OCI-LY1 (cell line): Measurements from ENCODE around the gene LRRC45.

Experiments used
- H2AFZ ChIP-seq: fragments of 200-600 bp; sonication (generic), shearing (Covaris generic); 2 replicates; pipeline ENCODE4 v1.6.0; 2014; ENCODE audit warnings: antibody characterized with exemption, mild to moderate bottlenecking, low read length
- H3F3A ChIP-seq: fragments of 200-600 bp; sonication (generic), shearing (Covaris generic); 2 replicates; pipeline ENCODE4 v1.6.0; 2014; ENCODE audit warnings: mild to moderate bottlenecking, antibody characterized with exemption, low read length, moderate library complexity; ENCODE audit not compliant: insufficient read depth
- H3K27ac ChIP-seq: fragments of 200-600 bp; sonication (generic); 2 replicates; pipeline ENCODE4 v1.5.1; 2014; ENCODE audit warnings: low read length, mixed run types, mild to moderate bottlenecking, low read depth; ENCODE audit not compliant: poor library complexity, severe bottlenecking
- H3K27me3 ChIP-seq: fragments of 200-600 bp; sonication (generic); 2 replicates; pipeline ENCODE4 v1.6.0; 2014; ENCODE audit warnings: antibody characterized with exemption, mild to moderate bottlenecking, low read length, moderate library complexity; ENCODE audit not compliant: insufficient read depth
- H3K36me3 ChIP-seq: fragments of 200-600 bp; sonication (generic); 2 replicates; pipeline ENCODE4 v1.6.1; 2014; ENCODE audit warnings: mild to moderate bottlenecking, antibody characterized with exemption, low read length, moderate library complexity, mixed read lengths; ENCODE audit not compliant: insufficient read depth
- H3K4me1 ChIP-seq: fragments of 200-600 bp; sonication (generic); 2 replicates; pipeline ENCODE4 v1.5.1; 2014; ENCODE audit warnings: mild to moderate bottlenecking, low read length, moderate library complexity; ENCODE audit not compliant: insufficient read depth, severe bottlenecking
- H3K4me2 ChIP-seq: fragments of 200-600 bp; sonication (generic), shearing (Covaris generic); 2 replicates; pipeline ENCODE4 v1.6.1; 2014; ENCODE audit warnings: low read length
- H3K4me3 ChIP-seq: fragments of 200-600 bp; sonication (generic); 2 replicates; pipeline ENCODE4 v1.5.1; 2014; ENCODE audit warnings: low read length, low read depth, mild to moderate bottlenecking, mixed read lengths; ENCODE audit not compliant: poor library complexity, severe bottlenecking
- H3K79me2 ChIP-seq: fragments of 200-600 bp; shearing (Covaris generic); 2 replicates; pipeline ENCODE4 v1.6.1; 2016; ENCODE audit warnings: mixed run types, low read length, mixed read lengths; ENCODE audit not compliant: insufficient read depth
- H3K9ac ChIP-seq: fragments of 200-600 bp; sonication (generic), shearing (Covaris generic); 2 replicates; pipeline ENCODE4 v1.6.1; 2014; ENCODE audit warnings: mild to moderate bottlenecking, low read length, mixed read lengths
- H3K9me2 ChIP-seq: fragments of 200-600 bp; sonication (generic), shearing (Covaris generic); 2 replicates; pipeline ENCODE4 v1.6.1; 2014; ENCODE audit warnings: low read depth, mild to moderate bottlenecking, low read length, mixed read lengths
- H3K9me3 ChIP-seq: fragments of 200-600 bp; shearing (Covaris generic); 2 replicates; pipeline ENCODE4 v1.6.1; 2014; ENCODE audit warnings: low read length, mixed read lengths
- H4K20me1 ChIP-seq: fragments of 200-600 bp; sonication (generic), shearing (Covaris generic); 2 replicates; pipeline ENCODE4 v1.6.0; 2016; ENCODE audit warnings: mild to moderate bottlenecking, low read length; ENCODE audit not compliant: insufficient read depth
- CTCF ChIP-seq: fragments of 200-600 bp; sonication (generic), shearing (Covaris generic); IDR thresholded peaks from 2 replicates; pipeline ENCODE4 v1.5.1; 2017; ENCODE audit warnings: mild to moderate bottlenecking, antibody characterized with exemption, low read length, moderate library complexity, mixed read lengths
- EZH2 ChIP-seq: fragments of 200-600 bp; sonication (generic), shearing (Covaris generic); IDR thresholded peaks from 2 replicates; pipeline ENCODE4 v1.8.0; 2017; ENCODE audit warnings: borderline replicate concordance, mixed run types, mild to moderate bottlenecking, antibody characterized with exemption, low read length, moderate library complexity, mixed read lengths

Gene LRRC45

GRCh38 chr17:82043507-82043906, 20.4 kb downstream of the LRRC45 start:
- Histone ChIP-seq H3K4me1 (no peaks in the 10 kb centered on the region), H3K36me3 (no peaks in the 10 kb centered on the region), H3K79me2 (no peaks in the 10 kb centered on the region), H3F3A (no peaks in the 10 kb centered on the region), H3K27me3 (no peaks in the 10 kb centered on the region), H3K9me2 (no peaks in the 10 kb centered on the region), H3K9me3 (no peaks in the 10 kb centered on the region), H3K9ac (no peak overlapping the region), H3K4me2 (no peak overlapping the region), H3K27ac (no peak overlapping the region), H3K4me3 (no peak overlapping the region), H4K20me1 (no peaks in the 10 kb centered on the region), H2AFZ (no peak overlapping the region)
- TF ChIP-seq EZH2 = no peak
- no peak for TF ChIP-seq CTCF

GRCh38 chr17:82045936-82046484, 22.9 kb downstream of the LRRC45 start:
- Histone ChIP-seq H3K36me3 (no peaks in the 10 kb centered on the region; the same call in none of the 2 replicates), H3K9me2 (no peaks in the 10 kb centered on the region), H3K9me3 (no peaks in the 10 kb centered on the region), H3F3A (no peaks in the 10 kb centered on the region), H3K4me2 (no peak overlapping the region), H3K9ac (no peak overlapping the region), H3K27me3 (no peaks in the 10 kb centered on the region), H4K20me1 (no peaks in the 10 kb centered on the region), H3K4me1 (peaks cover 8% of the 10 kb centered on the region), H3K4me3 (no peak overlapping the region), H3K27ac (no peak overlapping the region), H2AFZ (no peak overlapping the region), H3K79me2 (no peaks in the 10 kb centered on the region)
- TF ChIP-seq CTCF (no peak), EZH2 (no peak)

GRCh38 chr17:82046903-82047302, 23.8 kb downstream of the LRRC45 start:
- no peaks in the 10 kb centered on the region for H3K79me2 ChIP-seq
- H4K20me1 ChIP-seq = no peaks in the 10 kb centered on the region
- H3K9ac ChIP-seq = no peak overlapping the region

More at GRCh38 chr17:82046903-82047302, 23.8 kb downstream of the LRRC45 start:
- Histone ChIP-seq H3F3A (no peaks in the 10 kb centered on the region), H3K4me3 (no peak overlapping the region), H3K27ac (no peak overlapping the region), H3K9me2 (no peaks in the 10 kb centered on the region), H3K36me3 (no peaks in the 10 kb centered on the region; the same call in none of the 2 replicates), H3K4me1 (peaks cover 11% of the 10 kb centered on the region), H3K4me2 (no peak overlapping the region), H2AFZ (no peak overlapping the region), H3K27me3 (no peaks in the 10 kb centered on the region), H3K9me3 (no peaks in the 10 kb centered on the region)
- TF ChIP-seq EZH2 (no peak), CTCF (no peak)
